Body of pancreas (tissue), 4 donors: ENCODE measurements around the gene MYRFL. TPM values are rescaled to one million over a fixed set of nuclear protein-coding genes. Genes with fewer than 3 reads are reported as not detected.
A peak's percentile ranks its signal among the peaks of the same experiment; 100 is the strongest.

ENCODE experiments used
- ATAC-seq: fragments of 150-250 bp; one replicate; pipeline ENCODE4 v1.9.1; 2016
- DNase-seq, 4 donors: peaks; one replicate each; pipeline ENCODE4 v3.0.0-alpha.2; 2019
- H3K27ac ChIP-seq, 4 donors: fragments of 200-600 bp; sonication (generic); 1 replicate in 3 of 4; 2 replicates in 1 of 4; pipeline versions ENCODE4 v1.5.1 to v1.6.1; 2016 to 2019; ENCODE audit warnings: mild to moderate bottlenecking in 1 of 4, mixed read lengths in 1 of 4, moderate library complexity in 1 of 4
- H3K27me3 ChIP-seq, 2 donors: fragments of 200-600 bp; sonication (generic); one replicate each; pipeline ENCODE4 v1.6.0; 2016; ENCODE audit warnings: mild to moderate bottlenecking in 1 of 2
- H3K36me3 ChIP-seq, 2 donors: fragments of 200-600 bp; sonication (generic); replicated peaks in 1 of 2; 2 replicates each; pipeline ENCODE4 v1.5.1; 2016; ENCODE audit warnings: low read depth in 2 of 2; ENCODE audit not compliant: insufficient read depth in 1 of 2
- H3K4me1 ChIP-seq: fragments of 200-600 bp; sonication (generic); one replicate; pipeline ENCODE4 v1.6.0; 2016
- H3K4me3 ChIP-seq, 2 donors: fragments of 200-600 bp; sonication (generic); 1 replicate in 1 of 2; 2 replicates in 1 of 2; pipeline ENCODE4 v1.5.1; 2016 to 2019
- H3K9me3 ChIP-seq, 3 donors: fragments of 200-600 bp; sonication (generic); 1 replicate in 2 of 3; 2 replicates in 1 of 3; pipeline ENCODE4 v1.5.1; 2016
- POLR2A ChIP-seq, 3 donors: fragments of 450-650 bp; IDR thresholded peaks; one replicate each; pipeline ENCODE4 v1.6.1; 2016; ENCODE audit warnings: antibody characterized with exemption in 3 of 3, mild to moderate bottlenecking in 2 of 3
- WGBS, 2 donors: methylation state at CpG; one replicate each; pipeline ENCODE4 v1.1.5; 2017; 5-methylcytosine and 5-hydroxymethylcytosine counted together
- intact Hi-C: fragments of 100-400 bp; cut with DNase I; formaldehyde crosslinking; loops from one replicate; pipeline ENCODE4 v1.15.1; 2023
- total RNA-seq, 2 donors: library from RNA; depleted of rRNA; stranded (reverse); fragments of >200 nt; gene quantifications; one replicate each; pipeline ENCODE4 v1.1.0, GENCODE V29; 2016
- TF ChIP-seq, protein P1 (sequence below), 7 experiments: fragments of 450-650 bp in 4 of 7; fragments of 200-600 bp in 3 of 7; sonication (generic) in 3 of 7; IDR thresholded peaks; one replicate each; pipeline ENCODE4 v1.5.1; 2016 to 2019; ENCODE audit warnings: antibody characterized with exemption in 7 of 7

Gene MYRFL
- total RNA-seq, 2 donors from 2014 or later, result under 0.01 to 0.52 TPM

DNA sequence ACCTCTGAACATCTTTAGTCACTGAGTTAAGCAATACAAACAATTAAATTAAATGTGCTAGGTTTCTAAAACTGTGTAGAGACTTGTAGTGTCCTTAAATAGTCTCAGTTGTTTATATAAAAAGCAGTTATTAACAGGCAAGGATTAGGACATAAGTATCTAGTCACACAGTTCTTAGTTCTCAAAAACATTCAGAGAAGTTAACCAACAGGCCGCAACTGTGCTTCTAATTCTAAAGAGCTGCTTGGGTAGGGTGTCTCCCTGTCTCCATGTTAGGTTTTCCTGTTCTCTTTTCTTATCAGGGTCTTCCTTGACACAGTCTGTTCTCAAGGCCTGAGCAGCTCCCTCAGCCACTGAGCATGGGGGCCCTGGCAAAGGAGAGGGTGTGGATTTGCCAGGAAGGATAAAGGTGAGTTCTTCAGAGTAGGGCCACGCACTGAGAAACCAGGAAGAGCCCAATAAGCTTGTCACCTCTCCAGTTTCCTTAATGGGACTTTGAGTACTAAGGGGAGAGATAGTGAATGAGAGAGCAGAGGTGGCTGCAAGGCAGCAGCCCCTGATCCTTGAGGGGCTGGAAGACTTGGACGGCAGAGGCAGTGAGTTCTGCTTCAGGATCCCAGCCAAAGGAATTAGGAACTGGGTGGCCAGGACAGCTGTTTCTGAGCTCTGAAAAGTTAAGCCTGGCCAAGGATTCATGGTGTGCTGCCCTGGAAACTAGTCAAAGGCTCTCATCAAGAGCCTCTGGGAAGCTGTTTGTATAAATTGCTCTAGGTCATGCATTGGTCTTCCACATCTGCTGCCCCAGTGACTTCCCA is 177.3 kb downstream of the MYRFL start:
- Histone ChIP-seq H3K27me3 (no peaks in the 10 kb centered on the region), H3K4me3 (no peak overlapping the region), H3K4me1 (no peaks in the 10 kb centered on the region), H3K9me3 (no peaks in the 10 kb centered on the region), H3K27ac (no peak overlapping the region), H3K36me3 (no peaks in the 10 kb centered on the region)
- ATAC-seq (no peak), DNase-seq (peak in 1 of 4 donors; percentile 8)
- intact Hi-C loops, result no loop called here
- 58 to 87% methylated on average over 3 of the region's 3 CpGs for WGBS, 2 donors
- no peak for TF ChIP-seq POLR2A (IDR thresholded peaks at IDR 0.05)

DNA sequence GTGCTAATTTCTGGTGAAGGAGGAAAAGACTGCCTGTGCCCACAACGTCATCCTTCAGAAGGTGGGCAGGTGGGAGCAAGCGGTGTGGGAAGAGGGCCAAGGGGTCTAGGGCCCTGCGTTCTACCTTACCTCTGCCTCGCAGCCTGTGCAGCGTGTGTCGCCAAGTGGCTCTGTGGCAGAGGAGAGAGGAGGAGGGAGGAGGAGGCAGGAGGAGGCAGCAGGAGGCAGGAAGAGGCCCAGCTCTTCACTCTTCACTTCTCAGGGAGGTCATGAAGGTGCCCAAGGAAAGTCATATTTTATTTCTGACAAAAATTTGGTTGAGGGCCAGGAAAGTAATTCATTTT is 177.9 kb downstream of the MYRFL start:
- ATAC-seq (no peak), DNase-seq (no peak)
- H3K4me3 ChIP-seq, result no peak overlapping the region
- WGBS, 2 donors, result 67 to 75% methylated on average over 6 of the region's 6 CpGs
- no peaks in the 10 kb centered on the region for H3K36me3 ChIP-seq
- H3K4me1 ChIP-seq, result no peaks in the 10 kb centered on the region
- no peak for TF ChIP-seq POLR2A (IDR thresholded peaks at IDR 0.05)
- TF ChIP-seq, protein P1, sequence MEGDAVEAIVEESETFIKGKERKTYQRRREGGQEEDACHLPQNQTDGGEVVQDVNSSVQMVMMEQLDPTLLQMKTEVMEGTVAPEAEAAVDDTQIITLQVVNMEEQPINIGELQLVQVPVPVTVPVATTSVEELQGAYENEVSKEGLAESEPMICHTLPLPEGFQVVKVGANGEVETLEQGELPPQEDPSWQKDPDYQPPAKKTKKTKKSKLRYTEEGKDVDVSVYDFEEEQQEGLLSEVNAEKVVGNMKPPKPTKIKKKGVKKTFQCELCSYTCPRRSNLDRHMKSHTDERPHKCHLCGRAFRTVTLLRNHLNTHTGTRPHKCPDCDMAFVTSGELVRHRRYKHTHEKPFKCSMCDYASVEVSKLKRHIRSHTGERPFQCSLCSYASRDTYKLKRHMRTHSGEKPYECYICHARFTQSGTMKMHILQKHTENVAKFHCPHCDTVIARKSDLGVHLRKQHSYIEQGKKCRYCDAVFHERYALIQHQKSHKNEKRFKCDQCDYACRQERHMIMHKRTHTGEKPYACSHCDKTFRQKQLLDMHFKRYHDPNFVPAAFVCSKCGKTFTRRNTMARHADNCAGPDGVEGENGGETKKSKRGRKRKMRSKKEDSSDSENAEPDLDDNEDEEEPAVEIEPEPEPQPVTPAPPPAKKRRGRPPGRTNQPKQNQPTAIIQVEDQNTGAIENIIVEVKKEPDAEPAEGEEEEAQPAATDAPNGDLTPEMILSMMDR (IDR thresholded peaks at IDR 0.05), result no peak
- H3K27ac ChIP-seq, result no peak overlapping the region
- intact Hi-C loops, result no loop called here
- H3K9me3 ChIP-seq, result no peaks in the 10 kb centered on the region
- H3K27me3 ChIP-seq, result no peaks in the 10 kb centered on the region

DNA sequence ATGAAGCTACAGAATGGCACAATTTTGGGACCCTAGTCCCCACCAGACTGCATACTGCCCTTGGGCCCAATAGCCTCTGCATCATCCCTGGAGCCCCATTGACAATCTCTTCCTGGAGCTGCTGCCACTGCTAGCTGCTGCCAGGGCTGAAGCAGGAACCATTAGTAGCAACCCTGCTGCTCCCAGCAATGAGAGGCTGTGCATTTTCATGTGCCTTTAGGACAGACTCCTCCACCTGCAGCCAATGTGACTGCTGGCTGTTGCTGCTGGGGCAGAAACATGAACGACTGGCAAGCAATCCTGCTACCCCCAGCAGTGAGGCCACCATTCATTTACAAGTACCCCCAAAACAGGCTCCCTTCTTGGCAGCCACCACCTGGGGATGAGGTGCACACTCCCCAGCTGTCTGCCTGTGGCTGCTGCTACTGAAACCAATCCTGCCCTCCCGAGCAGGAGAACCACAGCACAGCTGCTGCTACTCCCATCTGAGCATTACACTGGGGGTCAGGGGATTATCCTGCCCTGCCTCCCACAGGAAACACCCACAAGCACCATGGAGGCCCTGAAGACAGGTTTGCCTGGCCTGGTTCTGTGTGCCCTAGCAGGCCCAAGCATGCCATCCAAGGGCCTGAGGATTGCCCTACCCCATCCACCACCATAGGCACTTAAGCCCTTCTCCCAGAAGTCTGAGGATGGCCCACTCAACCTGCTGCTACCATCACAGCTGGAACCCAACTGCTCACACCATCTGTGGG is 181.0 kb downstream of the MYRFL start:
- H3K27me3 ChIP-seq, result no peaks in the 10 kb centered on the region
- TF ChIP-seq, protein P1 (IDR thresholded peaks at IDR 0.05), result no peak
- TF ChIP-seq POLR2A (IDR thresholded peaks at IDR 0.05), result no peak
- no peak overlapping the region for H3K27ac ChIP-seq
- WGBS, 2 donors, result 33 to 60% methylated on average over 1 to 2 of the region's 2 CpGs
- ATAC-seq (no peak), DNase-seq (no peak)
- no peak overlapping the region for H3K4me3 ChIP-seq
- H3K4me1 ChIP-seq, result no peaks in the 10 kb centered on the region
- peaks cover 0 to 7% (median 0%) of the 10 kb centered on the region in 3 donors for H3K9me3 ChIP-seq
- intact Hi-C loops, result no loop called here
- no peaks in the 10 kb centered on the region for H3K36me3 ChIP-seq

DNA sequence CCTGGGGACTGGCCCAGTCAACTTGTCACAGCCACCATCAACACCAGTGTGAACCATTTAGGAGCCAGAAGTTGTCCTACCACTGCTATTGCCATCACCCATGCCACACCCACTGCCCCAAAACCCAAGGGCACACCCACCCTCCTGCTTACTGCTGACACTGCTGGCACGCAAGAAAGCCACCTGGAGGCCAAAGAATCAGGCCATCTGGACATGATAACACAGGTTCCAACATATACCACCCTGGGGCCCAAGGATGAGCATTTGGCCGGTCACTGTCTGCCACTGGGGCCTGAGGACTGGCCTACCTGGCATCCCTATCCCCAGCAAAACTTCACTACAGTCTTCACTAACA is 181.6 kb downstream of the MYRFL start:
- Histone ChIP-seq H3K4me3 (no peak overlapping the region), H3K4me1 (no peaks in the 10 kb centered on the region), H3K27me3 (no peaks in the 10 kb centered on the region), H3K9me3 (peaks cover 0 to 7% (median 0%) of the 10 kb centered on the region in 3 donors), H3K27ac (no peak overlapping the region), H3K36me3 (no peaks in the 10 kb centered on the region)
- DNase-seq (no peak), ATAC-seq (no peak)
- intact Hi-C loops, result no loop called here
- TF ChIP-seq, protein P1 (IDR thresholded peaks at IDR 0.05), result no peak
- TF ChIP-seq POLR2A (IDR thresholded peaks at IDR 0.05), result no peak
- WGBS, 2 donors, result 33% methylated on average over 2 of the region's 2 CpGs; no CpG with 5 or more reads in 1 of the 2 donors

DNA sequence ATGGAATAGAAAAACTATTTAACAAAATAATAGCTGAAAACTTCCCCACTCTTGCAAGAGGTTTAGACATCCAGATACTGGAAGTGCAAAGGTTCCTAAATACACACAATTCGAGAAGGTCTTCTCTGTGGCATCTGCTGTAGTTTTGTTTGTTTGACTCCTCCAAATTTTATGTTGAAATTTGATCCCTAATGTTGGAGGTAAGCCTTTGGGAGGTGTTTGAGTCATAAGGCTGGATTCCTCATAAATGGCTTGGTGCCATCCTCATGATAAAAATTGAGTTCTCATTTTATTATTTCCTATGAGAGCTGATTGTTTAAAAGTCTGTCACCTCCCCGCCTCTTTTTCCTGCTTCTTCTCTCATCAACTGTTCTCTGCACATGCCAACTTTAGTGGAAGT is 182.7 kb downstream of the MYRFL start:
- no peaks in the 10 kb centered on the region for H3K27me3 ChIP-seq
- H3K4me3 ChIP-seq, result no peak overlapping the region
- WGBS, 2 donors, result 47 to 68% methylated on average over 2 of the region's 2 CpGs
- ATAC-seq, result no peak
- H3K27ac ChIP-seq, result no peak overlapping the region
- intact Hi-C loops, result no loop called here
- H3K4me1 ChIP-seq, result no peaks in the 10 kb centered on the region
- peaks cover 0 to 7% (median 0%) of the 10 kb centered on the region in 3 donors for H3K9me3 ChIP-seq
- TF ChIP-seq, protein P1 (IDR thresholded peaks at IDR 0.05), result no peak
- TF ChIP-seq POLR2A (IDR thresholded peaks at IDR 0.05), result no peak
- H3K36me3 ChIP-seq, result no peaks in the 10 kb centered on the region
- DNase-seq, result no peak
